Measurements from ENCODE around the gene TNFAIP2. TPM values are rescaled to one million over a fixed set of nuclear protein-coding genes. Genes with fewer than 3 reads are reported as not detected.

The TNFAIP2 gene
- total RNA-seq, 1 donor from 2014 or later, result 82.7 TPM

- Histone ChIP-seq H3K4me1 (peaks cover 24% of the 10 kb centered on the region), H3K27ac (peak overlapping the region; percentile 74), H3K36me3 (no peaks in the 10 kb centered on the region), H3K9me3 (no peaks in the 10 kb centered on the region), H3K4me3 (peak overlapping the region in 1 of 2 donors; percentile 45), H3K27me3 (no peaks in the 10 kb centered on the region)
- no peak for DNase-seq (ENCODE audit: extremely low spot score in 2 of 2)
- intact Hi-C loops (cut with DNase I), result no loop called here
- TF ChIP-seq CTCF (IDR thresholded peaks at IDR 0.05), result no peak
- TF ChIP-seq POLR2A (IDR thresholded peaks at IDR 0.05), result no peak
- no peak for TF ChIP-seq POLR2AphosphoS5 (IDR thresholded peaks at IDR 0.05; ENCODE audit: insufficient read depth in 1 of 2, low read depth in 1 of 2)
Measured at GRCh38 chr14:103090481-103091020, 32.7 kb upstream of the TNFAIP2 start.

- Histone ChIP-seq H3K4me3 (peak overlapping the region; percentile 45 to 68), H3K27me3 (no peaks in the 10 kb centered on the region), H3K4me1 (peaks cover 24% of the 10 kb centered on the region), H3K27ac (peak overlapping the region; percentile 74), H3K36me3 (no peaks in the 10 kb centered on the region), H3K9me3 (no peaks in the 10 kb centered on the region)
- intact Hi-C loops (cut with DNase I), result no loop called here
- TF ChIP-seq CTCF (IDR thresholded peaks at IDR 0.05) (peak in 2 of 3 experiments; percentile 34 to 55), POLR2AphosphoS5 (IDR thresholded peaks at IDR 0.05; ENCODE audit: insufficient read depth in 1 of 2, low read depth in 1 of 2) (peak in 1 of 2 donors; percentile 55), POLR2A (IDR thresholded peaks at IDR 0.05) (no peak)
- no peak for DNase-seq (ENCODE audit: extremely low spot score in 2 of 2)
Measured at GRCh38 chr14:103091041-103091882, 32.0 kb upstream of the TNFAIP2 start.

- no peaks in the 10 kb centered on the region for H3K27me3 ChIP-seq
- intact Hi-C loops (cut with DNase I), result no loop called here
Measured at GRCh38 chr14:103091883-103092222, 31.4 kb upstream of the TNFAIP2 start.

GRCh38 chr14:103093856-103094405 is 29.3 kb upstream of the TNFAIP2 start:
- H3K27me3 ChIP-seq, result no peaks in the 10 kb centered on the region
- no peak for DNase-seq (ENCODE audit: extremely low spot score in 2 of 2)
- no peaks in the 10 kb centered on the region for H3K9me3 ChIP-seq
- no peaks in the 10 kb centered on the region for H3K36me3 ChIP-seq
- peak overlapping the region; percentile 12 to 28 for H3K4me3 ChIP-seq
- intact Hi-C loops (cut with DNase I), result no loop called here
- H3K27ac ChIP-seq, result peak overlapping the region; percentile 72
- TF ChIP-seq POLR2A (IDR thresholded peaks at IDR 0.05) (no peak), POLR2AphosphoS5 (IDR thresholded peaks at IDR 0.05; ENCODE audit: insufficient read depth in 1 of 2, low read depth in 1 of 2) (no peak), CTCF (IDR thresholded peaks at IDR 0.05) (no peak)
- peaks cover 24% of the 10 kb centered on the region for H3K4me1 ChIP-seq

More at GRCh38 chr14:103091883-103092222, 31.4 kb upstream of the TNFAIP2 start:
- no peak for DNase-seq (ENCODE audit: extremely low spot score in 2 of 2)
- peaks cover 24% of the 10 kb centered on the region for H3K4me1 ChIP-seq
- peak overlapping the region; percentile 74 for H3K27ac ChIP-seq
- TF ChIP-seq CTCF (IDR thresholded peaks at IDR 0.05) (no peak), POLR2A (IDR thresholded peaks at IDR 0.05) (no peak), POLR2AphosphoS5 (IDR thresholded peaks at IDR 0.05; ENCODE audit: insufficient read depth in 1 of 2, low read depth in 1 of 2) (no peak)
- no peaks in the 10 kb centered on the region for H3K9me3 ChIP-seq
- H3K4me3 ChIP-seq, result peak overlapping the region; percentile 45 to 68
- no peaks in the 10 kb centered on the region for H3K36me3 ChIP-seq
